ENCODE data around the gene GRXCR2.
"Not testable (repeated sequence)": the region's sequence is repeated elsewhere in the genome, so short reads cannot be mapped to it uniquely, and the experiment has no call there.

GRXCR2 gene

GRCh38 chr5:145874765-145875164, 2.0 kb upstream of the GRXCR2 start:
- DNase-seq (ENCODE audit: low spot score): no peak

GRCh38 chr5:145872486-145872885, 328 bp downstream of the GRXCR2 start:
- no peak for DNase-seq (ENCODE audit: low spot score)

- DNase-seq (ENCODE audit: low spot score): no peak
Observed at GRCh38 chr5:145869753-145870152, 3.1 kb downstream of the GRXCR2 start.

GRCh38 chr5:145867806-145868205, 5.0 kb downstream of the GRXCR2 start:
- no peak for DNase-seq (ENCODE audit: low spot score)

- DNase-seq (ENCODE audit: low spot score): peak; percentile 5
Observed at GRCh38 chr5:145864432-145864831, 8.4 kb downstream of the GRXCR2 start.

- DNase-seq (ENCODE audit: low spot score): no peak
Observed at GRCh38 chr5:145863003-145863402, 9.8 kb downstream of the GRXCR2 start.

- DNase-seq (ENCODE audit: low spot score): peak; percentile 6
Observed at GRCh38 chr5:145859897-145860296, 12.9 kb downstream of the GRXCR2 start.

- DNase-seq (ENCODE audit: low spot score): no peak
Observed at GRCh38 chr5:145859453-145859852, 13.4 kb downstream of the GRXCR2 start.

DNA sequence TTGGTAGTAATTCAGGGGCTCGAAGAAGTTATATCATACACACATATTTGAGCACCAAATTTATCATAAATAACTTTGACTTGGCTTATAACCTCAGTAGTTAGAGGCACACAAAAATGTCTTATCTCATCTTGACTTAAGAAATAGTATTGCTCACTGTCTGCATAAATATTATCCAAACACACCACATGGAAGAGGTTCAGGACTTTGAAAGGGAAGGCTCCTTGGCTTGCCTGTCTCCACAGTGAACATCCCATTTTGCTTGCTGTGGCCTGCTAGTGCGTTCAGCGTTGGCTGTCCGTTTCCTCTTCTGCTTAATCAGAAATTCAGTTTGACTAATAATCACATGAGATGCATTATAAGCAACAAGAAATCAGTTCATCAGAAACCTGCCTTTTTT, 13.9 kb downstream of the GRXCR2 start:
- no peak for DNase-seq (ENCODE audit: low spot score)

DNA sequence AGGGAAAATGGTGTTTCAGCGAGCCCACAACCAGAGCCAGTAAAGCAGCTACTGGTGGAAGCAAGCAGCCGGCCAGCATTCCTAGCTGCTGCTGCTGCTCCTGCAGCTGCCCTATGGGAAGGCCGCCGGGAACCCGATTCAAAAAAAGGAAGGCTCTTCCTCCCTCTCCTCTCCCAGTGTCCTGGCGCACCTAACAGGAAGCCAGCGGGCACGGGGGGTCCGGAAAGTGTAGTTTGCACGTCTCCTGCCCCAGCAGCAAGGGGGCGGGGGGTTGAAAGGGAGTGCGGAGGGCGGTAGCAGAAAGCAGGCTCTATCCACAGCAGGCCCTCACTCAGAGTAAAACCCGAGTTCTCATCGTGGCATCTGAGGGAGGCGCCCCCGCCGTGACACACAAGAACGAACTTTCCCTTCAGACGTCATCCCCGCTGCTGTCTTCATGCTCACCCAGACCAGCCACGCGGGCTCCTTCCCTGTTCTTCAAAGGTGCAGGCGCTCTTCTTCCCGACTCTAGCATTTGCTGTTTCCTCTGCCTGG, 16.5 kb downstream of the GRXCR2 start:
- no peak for DNase-seq (ENCODE audit: low spot score)

DNA sequence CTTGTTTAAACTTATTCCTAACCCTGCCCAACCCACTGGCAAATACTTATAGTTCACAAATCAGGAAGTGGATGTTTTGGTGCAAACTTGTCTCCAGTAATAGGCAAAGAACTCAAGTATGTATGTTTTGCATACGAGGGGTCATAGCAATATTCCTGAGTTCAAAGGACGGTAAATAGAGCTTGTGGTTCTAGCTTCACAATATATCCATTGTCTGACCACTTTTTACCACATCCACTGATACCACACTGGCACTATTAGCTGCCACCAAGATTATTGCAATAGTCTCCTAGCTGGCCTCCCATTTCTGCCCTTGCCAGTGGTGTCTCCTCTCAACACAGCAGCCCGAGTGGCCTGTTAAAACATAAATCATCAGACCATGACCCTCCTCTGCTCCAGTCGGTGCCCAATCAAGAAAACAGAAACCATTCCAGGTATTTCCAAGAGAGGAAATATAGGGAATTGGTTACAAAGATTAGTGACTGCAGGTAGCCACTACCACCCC, 17.0 kb downstream of the GRXCR2 start:
- no peak for DNase-seq (ENCODE audit: low spot score)

GRCh38 chr5:145854651-145855258, 18.1 kb downstream of the GRXCR2 start:
- DNase-seq (ENCODE audit: low spot score): peak; percentile 45

GRCh38 chr5:145853781-145854376, 18.9 kb downstream of the GRXCR2 start:
- no peak for DNase-seq (ENCODE audit: low spot score)

- DNase-seq (ENCODE audit: low spot score): no peak
Observed at GRCh38 chr5:145852990-145853389, 19.8 kb downstream of the GRXCR2 start.

DNA sequence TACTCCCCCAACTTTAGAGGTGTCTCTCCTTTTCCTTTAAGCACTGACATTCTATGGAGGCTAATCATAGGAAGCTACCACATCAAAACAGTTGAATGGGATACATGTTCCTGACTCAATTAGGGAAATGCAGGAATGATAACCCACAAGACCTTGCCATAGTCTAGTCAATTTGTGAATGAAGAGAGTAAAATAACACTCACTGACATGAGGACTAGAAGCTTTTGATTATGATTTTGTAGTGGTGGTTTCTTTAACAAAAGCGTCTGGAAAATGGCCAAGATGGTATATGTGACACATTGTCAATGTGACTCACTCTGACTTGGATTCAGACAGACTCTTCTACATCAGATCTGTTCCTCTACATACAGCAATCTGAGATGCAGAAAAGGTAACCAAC, 24.0 kb downstream of the GRXCR2 start:
- peak; percentile 87 for DNase-seq (ENCODE audit: low spot score)

- DNase-seq (ENCODE audit: low spot score): peak; percentile 95
Observed at GRCh38 chr5:145847499-145848497, 25.0 kb downstream of the GRXCR2 start.

DNA sequence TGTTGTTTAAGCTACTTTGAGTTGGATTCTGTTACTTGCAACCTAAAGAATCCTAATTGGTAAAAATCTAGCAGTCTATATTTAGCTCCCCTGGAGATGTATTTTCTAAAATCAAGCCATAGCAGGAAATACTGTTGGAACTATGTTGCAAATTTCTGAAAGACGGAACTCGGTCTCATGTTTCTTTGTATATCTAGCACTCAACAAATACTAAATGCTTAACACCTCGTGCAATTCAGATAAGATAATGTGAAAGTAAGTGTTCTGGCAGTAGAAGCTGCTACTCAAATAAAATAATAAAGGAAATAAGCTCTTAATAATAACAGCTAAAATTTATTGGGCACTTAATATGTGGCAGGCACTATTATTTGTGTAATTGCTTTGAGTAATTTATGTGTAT, 26.7 kb downstream of the GRXCR2 start:
- DNase-seq (ENCODE audit: low spot score): no peak

DNA sequence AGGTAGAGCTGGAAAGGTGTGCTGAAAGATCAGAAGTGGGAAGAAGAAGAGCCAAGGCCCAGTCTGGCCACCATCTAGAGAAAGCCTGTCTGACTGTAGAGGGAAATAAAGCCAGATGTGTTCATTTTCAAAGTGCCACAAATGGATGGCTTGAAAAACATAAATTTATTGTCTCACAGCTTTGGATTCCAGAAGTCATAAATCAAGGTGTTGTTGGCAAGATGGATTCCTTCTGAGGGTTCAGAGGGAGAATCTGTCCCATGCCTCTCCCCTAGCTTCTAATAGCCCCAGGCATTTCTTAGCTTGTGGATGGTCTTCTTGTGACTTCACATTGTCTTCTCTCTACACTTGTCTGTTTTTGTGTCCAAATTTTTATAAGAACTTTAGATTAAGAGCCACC, 31.5 kb downstream of the GRXCR2 start:
- DNase-seq (ENCODE audit: low spot score): no peak

GRCh38 chr5:145840458-145841132, 32.2 kb downstream of the GRXCR2 start:
- no peak for DNase-seq (ENCODE audit: low spot score)

DNA sequence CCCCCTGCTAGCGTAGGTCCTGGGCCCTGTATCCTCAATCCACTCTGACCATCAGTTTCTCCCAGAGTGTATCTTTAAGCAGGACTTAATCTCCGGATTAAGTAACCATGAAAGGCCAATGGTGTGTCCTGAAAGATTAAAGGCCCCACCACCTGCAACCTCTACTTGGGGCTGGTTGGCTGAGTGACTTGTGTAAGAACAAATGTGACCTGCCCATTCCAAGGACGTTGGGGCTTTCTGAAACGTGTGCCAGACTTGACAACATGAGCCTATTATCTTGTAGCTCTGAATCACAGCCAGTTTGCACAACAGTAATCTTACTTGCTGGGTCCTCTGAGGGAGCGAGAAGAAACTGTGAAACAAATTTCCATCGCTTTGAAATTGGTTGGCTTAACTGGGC, 34.5 kb downstream of the GRXCR2 start:
- no peak for DNase-seq (ENCODE audit: low spot score)

- not testable (repeated sequence) for DNase-seq (ENCODE audit: low spot score)
Observed at GRCh38 chr5:145836241-145836640, 36.6 kb downstream of the GRXCR2 start.

DNA sequence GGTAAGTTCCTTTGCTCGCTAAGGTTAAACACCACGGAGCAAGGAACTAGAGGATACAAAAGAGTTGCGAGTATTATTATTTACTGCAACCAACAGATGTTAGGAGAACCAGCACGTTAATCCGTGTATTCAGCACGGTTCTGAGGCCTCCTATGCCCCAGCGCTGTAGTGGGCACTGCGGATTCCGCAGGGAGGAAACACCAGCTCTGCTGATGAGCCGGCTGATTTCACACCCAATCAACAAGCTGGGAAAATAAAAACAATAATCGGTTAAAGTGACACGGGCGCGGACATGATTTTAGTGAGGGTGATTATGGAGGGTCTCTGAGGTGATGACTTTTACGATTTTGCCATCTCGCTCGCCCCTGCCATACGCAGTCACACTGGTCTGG, 37.0 kb downstream of the GRXCR2 start:
- DNase-seq (ENCODE audit: low spot score): no peak
